GM12864 (cell line): ENCODE data around the gene MTF2.

Experiments used
- DNase-seq: peaks from one replicate; pipeline ENCODE4 v3.0.0-alpha.2; 2011; ENCODE audit warnings: low read depth
- H3K4me3 ChIP-seq: 2 replicates; pipeline ENCODE4 v1.5.1; 2011; ENCODE audit warnings: mild to moderate bottlenecking, low read depth, low read length, control low read depth
- CTCF ChIP-seq: IDR thresholded peaks from 2 replicates; pipeline ENCODE4 v1.5.1; 2011; ENCODE audit warnings: low read depth, mild to moderate bottlenecking, moderate library complexity, low read length, control low read depth, inconsistent platforms; ENCODE audit errors: missing control alignments

The MTF2 gene

GRCh38 chr1:93132638-93133037, 53.6 kb downstream of the MTF2 start:
- no peak for TF ChIP-seq CTCF
- no peak overlapping the region for H3K4me3 ChIP-seq
- DNase-seq: no peak

- H3K4me3 ChIP-seq: no peak overlapping the region
- no peak for TF ChIP-seq CTCF
- DNase-seq: no peak
These were observed 57.4 kb downstream of the MTF2 start for GRCh38 chr1:93136445-93136844.

- DNase-seq: no peak
- no peak overlapping the region for H3K4me3 ChIP-seq
- TF ChIP-seq CTCF: no peak
These were observed 58.7 kb downstream of the MTF2 start for GRCh38 chr1:93137604-93138292.

- no peak for TF ChIP-seq CTCF
- no peak for DNase-seq
- H3K4me3 ChIP-seq: no peak overlapping the region
These were observed 61.0 kb downstream of the MTF2 start for GRCh38 chr1:93140106-93140505.

- no peak overlapping the region for H3K4me3 ChIP-seq
- TF ChIP-seq CTCF: no peak
- no peak for DNase-seq
These were observed 63.1 kb downstream of the MTF2 start for GRCh38 chr1:93142161-93142560.

GRCh38 chr1:93143136-93143535, 64.1 kb downstream of the MTF2 start:
- peak; percentile 1 for DNase-seq
- no peak for TF ChIP-seq CTCF
- H3K4me3 ChIP-seq: no peak overlapping the region

- no peak for TF ChIP-seq CTCF
- H3K4me3 ChIP-seq: no peak overlapping the region
- no peak for DNase-seq
These were observed 64.7 kb downstream of the MTF2 start for GRCh38 chr1:93143769-93144168.
